Measurements from ENCODE around the gene ITPR2.
"Not testable (repeated sequence)": the region's sequence is repeated elsewhere in the genome, so short reads cannot be mapped to it uniquely, and the experiment has no call there.

The ITPR2 gene

DNA sequence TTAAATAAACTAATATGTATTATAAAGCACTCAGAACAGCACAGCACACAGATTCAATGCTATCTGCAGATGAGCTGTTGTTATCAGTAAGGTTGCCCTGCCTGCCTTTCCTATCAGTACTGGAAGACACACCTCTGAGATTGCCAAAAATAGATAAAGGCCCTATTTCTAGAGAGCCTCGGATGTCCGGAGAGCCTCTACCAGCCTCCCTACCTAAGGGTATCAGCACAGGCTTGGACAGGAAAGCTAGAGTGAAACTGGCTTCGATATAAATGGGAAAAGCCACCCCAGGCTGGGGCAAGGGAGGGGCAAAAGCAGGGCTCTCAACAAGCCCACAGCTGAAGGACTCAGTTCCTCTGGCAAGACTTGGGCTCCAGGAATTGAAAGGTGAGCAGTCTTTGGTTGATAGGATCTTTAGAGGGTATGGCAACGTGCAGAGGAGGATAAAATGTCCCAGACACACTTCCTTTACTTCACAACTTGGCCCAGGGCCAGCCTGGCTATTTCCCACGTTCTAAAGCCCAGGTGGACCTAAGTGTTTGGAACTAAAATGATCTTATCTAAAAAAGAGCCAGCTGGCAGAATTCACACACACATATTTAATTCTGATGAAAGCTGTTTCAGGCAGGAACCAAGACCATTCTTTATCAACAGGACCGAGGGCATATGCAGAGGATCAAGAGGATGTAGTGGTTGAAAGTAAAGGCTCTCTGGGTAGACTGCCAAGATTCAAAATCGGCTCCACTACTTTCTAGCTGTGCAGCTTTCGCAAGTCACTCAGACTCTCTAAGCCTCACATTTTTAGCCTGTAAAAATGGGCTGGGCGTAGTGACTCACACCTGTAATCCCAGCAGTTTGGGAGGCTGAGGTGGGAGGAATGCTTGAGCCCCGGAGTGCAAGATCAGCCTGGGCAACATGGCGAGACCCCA, 37.8 kb upstream of the ITPR2 start:
- no peak overlapping the region for H3K4me3 ChIP-seq (ENCODE audit: low read depth, low read length)
- TF ChIP-seq, protein P1, sequence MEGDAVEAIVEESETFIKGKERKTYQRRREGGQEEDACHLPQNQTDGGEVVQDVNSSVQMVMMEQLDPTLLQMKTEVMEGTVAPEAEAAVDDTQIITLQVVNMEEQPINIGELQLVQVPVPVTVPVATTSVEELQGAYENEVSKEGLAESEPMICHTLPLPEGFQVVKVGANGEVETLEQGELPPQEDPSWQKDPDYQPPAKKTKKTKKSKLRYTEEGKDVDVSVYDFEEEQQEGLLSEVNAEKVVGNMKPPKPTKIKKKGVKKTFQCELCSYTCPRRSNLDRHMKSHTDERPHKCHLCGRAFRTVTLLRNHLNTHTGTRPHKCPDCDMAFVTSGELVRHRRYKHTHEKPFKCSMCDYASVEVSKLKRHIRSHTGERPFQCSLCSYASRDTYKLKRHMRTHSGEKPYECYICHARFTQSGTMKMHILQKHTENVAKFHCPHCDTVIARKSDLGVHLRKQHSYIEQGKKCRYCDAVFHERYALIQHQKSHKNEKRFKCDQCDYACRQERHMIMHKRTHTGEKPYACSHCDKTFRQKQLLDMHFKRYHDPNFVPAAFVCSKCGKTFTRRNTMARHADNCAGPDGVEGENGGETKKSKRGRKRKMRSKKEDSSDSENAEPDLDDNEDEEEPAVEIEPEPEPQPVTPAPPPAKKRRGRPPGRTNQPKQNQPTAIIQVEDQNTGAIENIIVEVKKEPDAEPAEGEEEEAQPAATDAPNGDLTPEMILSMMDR (IDR thresholded peaks at IDR 0.05; ENCODE audit: borderline replicate concordance, insufficient read depth, low read depth, low read length) = no peak

DNA sequence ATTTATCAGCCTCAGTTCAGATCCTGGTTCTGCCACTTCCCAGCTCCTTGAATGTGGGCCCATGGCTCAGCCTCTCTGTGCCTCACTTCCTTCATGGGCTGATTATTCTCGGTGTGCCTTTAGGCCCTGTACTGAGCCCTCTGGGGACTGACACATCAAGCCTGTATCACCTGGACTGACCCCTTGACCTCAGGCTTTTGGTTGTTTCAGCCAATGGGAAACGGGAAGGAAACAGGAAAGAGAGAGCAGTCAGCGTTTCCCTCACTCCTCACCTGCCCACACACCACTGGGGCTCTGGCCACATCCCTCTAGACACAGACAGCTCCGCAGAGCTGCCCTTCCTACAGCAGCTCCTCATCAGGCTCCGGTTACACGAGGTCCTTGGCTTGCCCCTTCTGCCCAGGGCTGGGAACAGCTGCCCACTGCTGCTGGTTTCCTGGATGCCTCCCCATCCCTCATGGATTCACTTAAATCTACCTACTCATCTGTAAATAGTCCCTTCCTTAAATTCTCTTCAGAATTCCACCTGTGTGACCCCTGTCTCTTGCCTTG, 37.0 kb upstream of the ITPR2 start:
- H3K4me3 ChIP-seq (ENCODE audit: low read depth, low read length) = no peak overlapping the region
- TF ChIP-seq, protein P1 (IDR thresholded peaks at IDR 0.05; ENCODE audit: borderline replicate concordance, insufficient read depth, low read depth, low read length) = no peak

DNA sequence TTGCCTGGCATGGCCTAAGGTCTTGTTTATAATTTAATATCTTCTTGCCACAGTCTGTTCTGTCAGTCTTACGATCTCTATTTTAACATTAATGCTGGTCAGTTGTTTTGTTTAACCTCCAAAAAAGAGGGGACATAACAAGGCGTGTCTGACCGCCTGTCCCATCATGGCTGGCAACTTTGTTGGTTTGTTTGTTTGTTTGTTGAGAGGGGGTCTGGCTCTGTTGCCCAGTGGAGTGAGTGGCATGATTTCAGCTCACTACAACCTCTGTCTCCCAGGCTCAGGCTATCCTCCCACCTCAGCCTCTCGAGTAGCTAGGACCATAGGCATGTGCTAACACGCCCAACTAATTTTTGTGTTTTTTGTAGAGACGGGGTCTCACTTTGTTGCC, 36.1 kb upstream of the ITPR2 start:
- TF ChIP-seq, protein P1 (IDR thresholded peaks at IDR 0.05; ENCODE audit: borderline replicate concordance, insufficient read depth, low read depth, low read length) = no peak
- no peak overlapping the region for H3K4me3 ChIP-seq (ENCODE audit: low read depth, low read length)

DNA sequence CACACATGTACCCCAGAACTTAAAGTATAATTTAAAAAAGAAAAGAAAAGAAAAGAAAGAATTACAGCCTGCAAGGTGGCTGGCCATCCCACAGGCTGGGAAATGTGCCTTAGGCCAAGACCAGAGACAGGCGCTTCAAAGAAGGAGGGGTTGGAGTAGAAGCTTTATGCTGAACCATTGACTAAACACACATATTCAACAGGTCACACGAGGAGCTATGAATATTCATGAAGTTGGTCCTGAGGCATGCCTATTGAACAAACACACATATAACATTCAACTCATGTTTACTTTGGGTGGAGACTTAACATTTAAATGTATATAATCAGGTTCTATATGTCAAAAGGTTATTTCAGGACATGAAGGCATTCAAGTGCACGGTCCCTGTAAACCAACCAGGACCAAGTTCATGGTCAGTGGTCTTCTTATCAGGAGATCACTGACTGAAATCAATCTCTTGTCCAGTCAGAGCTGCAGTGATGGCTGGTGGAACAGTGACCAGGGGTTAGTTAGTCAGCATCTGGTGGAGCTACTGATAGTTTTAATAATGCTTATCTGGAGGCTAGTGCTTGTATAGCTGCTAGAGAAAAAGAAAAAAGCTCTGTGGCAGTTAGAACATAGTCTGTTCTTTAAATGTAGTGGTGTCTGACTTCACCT, 35.6 kb upstream of the ITPR2 start:
- TF ChIP-seq, protein P1 (IDR thresholded peaks at IDR 0.05; ENCODE audit: borderline replicate concordance, insufficient read depth, low read depth, low read length) = no peak
- H3K4me3 ChIP-seq (ENCODE audit: low read depth, low read length) = no peak overlapping the region

DNA sequence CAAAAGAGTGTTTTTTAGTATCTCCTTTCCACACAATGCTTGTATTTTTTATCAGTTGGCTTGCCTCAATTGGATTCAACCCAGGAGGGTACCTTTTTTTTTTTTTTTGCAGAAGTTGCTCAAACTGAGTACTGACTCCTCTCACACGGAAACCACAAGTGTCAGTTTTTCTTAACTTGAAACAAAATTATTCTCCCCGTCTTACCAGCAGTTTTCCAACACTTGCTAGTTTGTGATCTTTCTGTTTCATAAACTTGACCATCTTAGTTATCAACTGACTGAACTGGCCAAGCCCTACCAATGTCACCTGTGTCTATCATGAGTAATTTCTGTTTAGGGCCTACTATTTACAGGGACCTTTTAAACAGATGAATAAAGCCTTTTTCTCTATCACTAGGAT, 34.1 kb upstream of the ITPR2 start:
- H3K4me3 ChIP-seq (ENCODE audit: low read depth, low read length) = no peak overlapping the region
- TF ChIP-seq, protein P1 (IDR thresholded peaks at IDR 0.05; ENCODE audit: borderline replicate concordance, insufficient read depth, low read depth, low read length) = no peak

DNA sequence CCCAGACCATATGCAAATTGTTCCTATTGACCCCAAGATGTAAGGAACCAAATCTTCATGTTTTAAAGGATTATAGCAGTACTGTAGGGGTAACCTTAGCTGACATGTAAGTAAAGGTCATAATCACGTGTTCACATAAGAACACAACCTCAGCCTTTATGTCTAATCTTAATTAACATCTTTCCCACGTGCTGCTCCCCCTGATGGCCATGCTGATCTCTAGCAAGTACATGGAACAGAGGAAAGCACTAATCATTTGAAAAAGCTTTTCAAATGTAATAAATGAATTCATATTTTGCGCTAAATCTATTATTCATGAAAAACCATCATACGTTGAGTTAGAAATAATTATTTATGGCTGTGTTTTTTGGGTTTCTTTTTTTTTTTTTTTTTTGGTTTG, 30.5 kb upstream of the ITPR2 start:
- no peak overlapping the region for H3K4me3 ChIP-seq (ENCODE audit: low read depth, low read length)
- TF ChIP-seq, protein P1 (IDR thresholded peaks at IDR 0.05; ENCODE audit: borderline replicate concordance, insufficient read depth, low read depth, low read length) = 0 out of 2 replicates have a peak, but pooled peaks have one; percentile 6

DNA sequence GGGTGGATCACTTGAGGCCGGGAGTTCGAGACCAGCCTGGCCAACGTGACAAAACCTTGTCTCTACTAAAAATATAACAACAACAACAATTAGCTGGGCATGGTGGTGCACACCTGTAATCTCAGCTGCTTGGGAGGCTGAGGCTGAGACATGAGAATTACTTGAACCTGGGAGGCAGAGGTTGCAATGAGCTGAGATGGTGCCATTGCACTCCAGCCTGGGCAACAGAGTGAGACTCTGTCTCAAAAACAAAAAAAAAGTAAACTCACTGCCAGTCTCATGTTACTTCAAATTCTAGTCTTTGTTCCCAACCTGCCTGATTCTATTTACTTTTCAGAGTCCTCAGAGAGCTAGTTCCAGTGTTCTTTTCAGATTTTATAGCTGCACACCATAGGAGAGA, 29.8 kb upstream of the ITPR2 start:
- H3K4me3 ChIP-seq (ENCODE audit: low read depth, low read length) = not testable (repeated sequence)

Data from GM12875 (cell line).